ENCODE data around the gene CDH13. TPM values are rescaled to one million over a fixed set of nuclear protein-coding genes. Genes with fewer than 3 reads are reported as not detected.

CDH13 gene
- total RNA-seq, 2 donors from 2014 or later = 4.1 to 7.1 TPM

GRCh38 chr16:83138976-83139690 is 512.4 kb downstream of the CDH13 start:
- ATAC-seq = no peak
- intact Hi-C loops (cut with DNase I, micrococcal nuclease) = no loop called here

GRCh38 chr16:83143788-83144187 is 517.0 kb downstream of the CDH13 start:
- intact Hi-C loops (cut with DNase I, micrococcal nuclease) = no loop called here
- DNase-seq = peak; percentile 13 to 31

More at GRCh38 chr16:83138976-83139690, 512.4 kb downstream of the CDH13 start:
- no peak for DNase-seq

GRCh38 chr16:83145297-83145696 is 518.5 kb downstream of the CDH13 start:
- no peak for DNase-seq
- intact Hi-C loops (cut with DNase I, micrococcal nuclease) = no loop called here
- no peak for ATAC-seq

More at GRCh38 chr16:83143788-83144187, 517.0 kb downstream of the CDH13 start:
- peak; percentile 88 for ATAC-seq

- no peak for DNase-seq
- intact Hi-C loops (cut with DNase I, micrococcal nuclease) = no loop called here
- no peak for ATAC-seq
Measured at GRCh38 chr16:83147244-83147643, 520.5 kb downstream of the CDH13 start.

- ATAC-seq = no peak
Measured at GRCh38 chr16:83158320-83158957, 531.7 kb downstream of the CDH13 start.

GRCh38 chr16:83159049-83159448 is 532.3 kb downstream of the CDH13 start:
- intact Hi-C loops (cut with DNase I, micrococcal nuclease) = no loop called here
- ATAC-seq (no peak), DNase-seq (no peak)

More at GRCh38 chr16:83158320-83158957, 531.7 kb downstream of the CDH13 start:
- intact Hi-C loops (cut with DNase I, micrococcal nuclease) = no loop called here
- no peak for DNase-seq

GRCh38 chr16:83160287-83161020 is 533.7 kb downstream of the CDH13 start:
- ATAC-seq = no peak
- no peak for DNase-seq

GRCh38 chr16:83162791-83163190 is 536.0 kb downstream of the CDH13 start:
- DNase-seq (no peak), ATAC-seq (no peak)
- intact Hi-C loops (cut with DNase I, micrococcal nuclease) = no loop called here

More at GRCh38 chr16:83160287-83161020, 533.7 kb downstream of the CDH13 start:
- intact Hi-C loops (cut with DNase I, micrococcal nuclease) = no loop called here

GRCh38 chr16:83164816-83165215 is 538.0 kb downstream of the CDH13 start:
- intact Hi-C loops (cut with DNase I, micrococcal nuclease) = no loop called here
- no peak for DNase-seq
- no peak for ATAC-seq

- ATAC-seq (no peak), DNase-seq (no peak)
- intact Hi-C loops (cut with DNase I, micrococcal nuclease) = no loop called here
Measured at GRCh38 chr16:83171396-83171795, 544.6 kb downstream of the CDH13 start.

- intact Hi-C loops (cut with DNase I, micrococcal nuclease) = no loop called here
- ATAC-seq (no peak), DNase-seq (no peak)
Measured at GRCh38 chr16:83174671-83175070, 547.9 kb downstream of the CDH13 start.

- DNase-seq = no peak
- intact Hi-C loops (cut with DNase I, micrococcal nuclease) = no loop called here
- ATAC-seq = no peak
Measured at GRCh38 chr16:83176802-83177201, 550.0 kb downstream of the CDH13 start.

- intact Hi-C loops (cut with DNase I, micrococcal nuclease) = no loop called here
- ATAC-seq (no peak), DNase-seq (no peak)
Measured at GRCh38 chr16:83185902-83186301, 559.1 kb downstream of the CDH13 start.

- DNase-seq (no peak), ATAC-seq (no peak)
- intact Hi-C loops (cut with DNase I, micrococcal nuclease) = no loop called here
Measured at GRCh38 chr16:83187405-83187804, 560.6 kb downstream of the CDH13 start.

GRCh38 chr16:83196796-83197195 is 570.0 kb downstream of the CDH13 start:
- intact Hi-C loops (cut with DNase I, micrococcal nuclease) = no loop called here
- no peak for DNase-seq
- ATAC-seq = no peak

GRCh38 chr16:83197450-83197849 is 570.7 kb downstream of the CDH13 start:
- ATAC-seq (no peak), DNase-seq (no peak)
- intact Hi-C loops (cut with DNase I, micrococcal nuclease) = no loop called here

- no peak for DNase-seq
- intact Hi-C loops (cut with DNase I, micrococcal nuclease) = no loop called here
- ATAC-seq = no peak
Measured at GRCh38 chr16:83198977-83199376, 572.2 kb downstream of the CDH13 start.

GRCh38 chr16:83200005-83200779 is 573.4 kb downstream of the CDH13 start:
- intact Hi-C loops (cut with DNase I, micrococcal nuclease) = no loop called here
- DNase-seq (no peak), ATAC-seq (no peak)

- no peak for DNase-seq
- ATAC-seq = no peak
- intact Hi-C loops (cut with DNase I, micrococcal nuclease) = no loop called here
Measured at GRCh38 chr16:83201748-83202147, 575.0 kb downstream of the CDH13 start.
